Neural cell (in vitro differentiated cells): ENCODE data around the gene NEDD4L. TPM values are rescaled to one million over a fixed set of nuclear protein-coding genes. Genes with fewer than 3 reads are reported as not detected.

Experiments used
- H2AFZ ChIP-seq: fragments of 200-600, 300-800 bp; sonication (generic), shearing (Covaris generic); 2 replicates; pipeline ENCODE4 v1.6.0; 2014; ENCODE audit warnings: low read depth, mild to moderate bottlenecking, antibody characterized with exemption, low read length, moderate library complexity
- H3F3A ChIP-seq: fragments of 200-600 bp; shearing (Covaris generic); 2 replicates; pipeline ENCODE4 v1.6.1; 2016; ENCODE audit warnings: mild to moderate bottlenecking, moderate library complexity, mixed read lengths, antibody characterized with exemption, low read length; ENCODE audit not compliant: insufficient read depth, poor library complexity, severe bottlenecking
- H3K27ac ChIP-seq: fragments of 200-600, 300-800 bp; sonication (generic), shearing (Covaris generic); 2 replicates; pipeline ENCODE4 v1.5.1; 2014; ENCODE audit warnings: mild to moderate bottlenecking, low read length, moderate library complexity
- H3K27me3 ChIP-seq: fragments of 300-800, 200-600 bp; sonication (generic), shearing (Covaris generic); 2 replicates; pipeline ENCODE4 v1.6.0; 2014; ENCODE audit warnings: mild to moderate bottlenecking, low read depth, low read length, moderate library complexity; ENCODE audit not compliant: insufficient read depth
- H3K36me3 ChIP-seq: fragments of 300-800, 200-600 bp; sonication (generic), shearing (Covaris generic); 2 replicates; pipeline ENCODE4 v1.5.1; 2014; ENCODE audit warnings: mild to moderate bottlenecking, antibody characterized with exemption, low read length, moderate library complexity; ENCODE audit not compliant: insufficient read depth
- H3K4me2 ChIP-seq: fragments of 300-800, 200-600 bp; sonication (generic), shearing (Covaris generic); 2 replicates; pipeline ENCODE4 v1.6.0; 2014; ENCODE audit warnings: mild to moderate bottlenecking, low read length
- H3K4me3 ChIP-seq: fragments of 300-800, 200-600 bp; sonication (generic), shearing (Covaris generic); 2 replicates; pipeline ENCODE4 v1.5.1; 2014; ENCODE audit warnings: mild to moderate bottlenecking, low read length, moderate library complexity
- H3K79me2 ChIP-seq: fragments of 200-600 bp; shearing (Covaris generic); replicated peaks from 2 replicates; pipeline ENCODE4 v1.6.0; 2014; ENCODE audit warnings: mild to moderate bottlenecking, low read length, moderate library complexity; ENCODE audit not compliant: insufficient read depth
- H3K9ac ChIP-seq: fragments of 300-800, 200-600 bp; sonication (generic), shearing (Covaris generic); 2 replicates; pipeline ENCODE4 v1.6.1; 2016; ENCODE audit warnings: mild to moderate bottlenecking, low read length, mixed read lengths
- H3K9me2 ChIP-seq: fragments of 200-600 bp; shearing (Covaris generic); 2 replicates; pipeline ENCODE4 v1.6.1; 2016; ENCODE audit warnings: mild to moderate bottlenecking, low read length, mixed read lengths; ENCODE audit not compliant: insufficient read depth
- H3K9me3 ChIP-seq: fragments of 200-600, 300-800 bp; sonication (generic), shearing (Covaris generic); 2 replicates; pipeline ENCODE4 v1.6.1; 2016; ENCODE audit warnings: mild to moderate bottlenecking, mixed run types, low read length, moderate library complexity, mixed read lengths
- H4K20me1 ChIP-seq: fragments of 200-600 bp; shearing (Covaris generic); 2 replicates; pipeline ENCODE4 v1.6.1; 2016; ENCODE audit warnings: mild to moderate bottlenecking, mixed run types; ENCODE audit not compliant: insufficient read depth
- CTCF ChIP-seq: fragments of 450-650 bp; IDR thresholded peaks from 2 replicates; pipeline ENCODE4 v1.5.1; 2014; ENCODE audit warnings: antibody characterized with exemption, mild to moderate bottlenecking, moderate library complexity; ENCODE audit not compliant: poor library complexity, severe bottlenecking
- EP300 ChIP-seq: fragments of 450-650 bp; conservative IDR thresholded peaks from 2 replicates; pipeline ENCODE4 v1.6.1; 2014; ENCODE audit warnings: antibody characterized with exemption, mild to moderate bottlenecking, moderate library complexity; ENCODE audit not compliant: poor library complexity, severe bottlenecking
- EZH2 ChIP-seq: fragments of 200-600, 300-800 bp; shearing (Covaris generic), sonication (generic); IDR thresholded peaks from 2 replicates; pipeline ENCODE4 v1.6.1; 2014; ENCODE audit warnings: antibody characterized with exemption, low read length, borderline replicate concordance, mild to moderate bottlenecking; ENCODE audit not compliant: insufficient read depth, poor library complexity, severe bottlenecking
- MXI1 ChIP-seq: fragments of 450-650 bp; conservative IDR thresholded peaks from 2 replicates; pipeline ENCODE4 v1.6.1; 2014; ENCODE audit warnings: antibody characterized with exemption, mild to moderate bottlenecking; ENCODE audit not compliant: poor library complexity, severe bottlenecking
- POLR2AphosphoS5 ChIP-seq: IDR thresholded peaks from 2 replicates; pipeline ENCODE4 v1.6.1; 2012
- RAD21 ChIP-seq: fragments of 450-650 bp; conservative IDR thresholded peaks from 2 replicates; pipeline ENCODE4 v1.6.1; 2014; ENCODE audit warnings: antibody characterized with exemption, mild to moderate bottlenecking, moderate library complexity
- REST ChIP-seq: IDR thresholded peaks from 2 replicates; pipeline ENCODE4 v1.6.1; 2012; ENCODE audit warnings: borderline replicate concordance
- SMC3 ChIP-seq: fragments of 450-650 bp; conservative IDR thresholded peaks from 2 replicates; pipeline ENCODE4 v1.6.1; 2014; ENCODE audit warnings: antibody characterized with exemption, mild to moderate bottlenecking, moderate library complexity; ENCODE audit not compliant: poor library complexity
- TAF1 ChIP-seq: IDR thresholded peaks from 2 replicates; pipeline ENCODE4 v1.6.1; 2012; ENCODE audit warnings: low read depth
- polyA plus RNA-seq: library from polyadenylated mRNA; depleted of rRNA; stranded (reverse); fragments of >200 nt; gene quantifications from 2 replicates; pipeline ENCODE4 v1.2.3, GENCODE V29; 2014

NEDD4L gene
- polyA plus RNA-seq, 1 donor from 2014 or later: 97.9 TPM

DNA sequence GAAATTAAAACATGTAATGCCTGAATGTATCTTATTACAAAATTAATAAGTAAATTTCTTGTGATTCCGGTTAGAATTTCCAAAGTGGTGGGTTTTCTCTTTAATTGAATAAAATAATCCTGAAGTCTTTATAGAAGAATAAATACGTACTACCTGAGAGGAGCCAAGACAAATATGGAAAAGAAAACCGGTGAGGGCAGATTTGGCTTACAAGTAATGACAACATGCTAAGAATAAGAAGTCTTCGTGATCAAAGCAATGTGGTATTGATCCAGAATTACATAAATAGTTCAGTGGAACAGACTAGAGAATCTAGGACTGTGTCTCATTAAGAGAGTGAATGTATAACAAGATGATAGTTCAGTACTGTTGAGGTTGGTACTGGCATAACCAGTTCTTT is 167.5 kb downstream of the NEDD4L start:
- no peak overlapping the region for H3K27ac ChIP-seq
- H3K4me3 ChIP-seq: no peak overlapping the region
- peaks cover 14% of the 10 kb centered on the region for H3K79me2 ChIP-seq
- H3K9me2 ChIP-seq: no peaks in the 10 kb centered on the region
- no peak overlapping the region for H3K4me2 ChIP-seq
- no peaks in the 10 kb centered on the region for H3K9me3 ChIP-seq
- no peak overlapping the region for H3K9ac ChIP-seq
- H3K36me3 ChIP-seq: no peaks in the 10 kb centered on the region
- no peaks in the 10 kb centered on the region for H4K20me1 ChIP-seq
- TF ChIP-seq RAD21 (no peak), EP300 (no peak), SMC3 (no peak), EZH2 (no peak), POLR2AphosphoS5 (no peak), MXI1 (no peak), REST (no peak), CTCF (no peak), TAF1 (no peak)
- no peaks in the 10 kb centered on the region for H3K27me3 ChIP-seq
- H2AFZ ChIP-seq: no peak overlapping the region
- no peaks in the 10 kb centered on the region for H3F3A ChIP-seq

DNA sequence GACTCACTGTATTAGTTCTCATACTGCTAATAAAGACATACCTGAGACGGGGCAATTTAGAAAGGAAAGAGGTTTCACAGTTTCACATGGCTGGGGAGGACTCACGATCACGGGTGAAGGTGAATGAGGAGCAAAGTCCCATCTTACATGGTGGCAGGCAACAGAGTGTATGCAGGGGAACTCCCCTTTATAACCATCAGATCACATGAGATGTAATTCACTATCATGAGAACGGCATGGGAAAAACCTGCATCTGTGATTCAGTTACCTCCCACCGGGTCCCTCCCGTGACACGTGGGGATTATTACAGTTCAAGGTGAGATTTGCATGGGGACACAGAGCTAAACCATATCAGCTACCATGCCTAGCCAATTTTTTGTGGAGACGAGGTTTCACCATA is 168.2 kb downstream of the NEDD4L start:
- H3K79me2 ChIP-seq: peaks cover 15% of the 10 kb centered on the region
- no peak overlapping the region for H3K4me3 ChIP-seq
- H3K9me2 ChIP-seq: no peaks in the 10 kb centered on the region

DNA sequence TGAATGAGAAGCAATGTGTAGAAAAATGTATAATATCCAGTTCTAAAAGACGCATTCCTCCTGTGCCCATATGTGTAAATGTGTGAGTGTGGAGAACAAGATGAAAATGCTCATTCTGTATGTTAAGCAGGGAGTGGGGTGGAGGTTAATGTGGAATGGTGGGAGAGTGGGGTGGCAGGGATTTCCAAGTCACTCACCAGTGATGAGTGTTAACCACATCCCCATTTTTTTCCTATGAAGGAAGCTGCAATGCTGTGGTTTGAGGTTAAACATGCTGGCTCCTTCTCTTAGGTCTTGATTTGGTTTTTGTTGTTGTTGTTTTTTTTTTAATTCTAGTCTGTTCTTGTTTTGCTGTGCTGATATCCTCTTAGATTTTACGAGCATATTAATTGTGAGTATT is 169.4 kb downstream of the NEDD4L start:
- no peak overlapping the region for H3K27ac ChIP-seq
- no peaks in the 10 kb centered on the region for H4K20me1 ChIP-seq
- H3K36me3 ChIP-seq: no peaks in the 10 kb centered on the region
- no peaks in the 10 kb centered on the region for H3K9me2 ChIP-seq
- no peaks in the 10 kb centered on the region for H3F3A ChIP-seq
- TF ChIP-seq MXI1: no peak
- TF ChIP-seq POLR2AphosphoS5: no peak
- TF ChIP-seq RAD21: no peak
- no peak for TF ChIP-seq TAF1
- H3K9ac ChIP-seq: no peak overlapping the region
- H3K27me3 ChIP-seq: no peaks in the 10 kb centered on the region
- no peak overlapping the region for H3K4me3 ChIP-seq
- no peaks in the 10 kb centered on the region for H3K9me3 ChIP-seq
- no peak overlapping the region for H3K4me2 ChIP-seq
- no peak overlapping the region for H2AFZ ChIP-seq
- H3K79me2 ChIP-seq: peaks cover 26% of the 10 kb centered on the region

More for the DNA sequence above, 168.2 kb downstream of the NEDD4L start:
- Histone ChIP-seq H2AFZ (no peak overlapping the region), H3K36me3 (no peaks in the 10 kb centered on the region), H3K27me3 (no peaks in the 10 kb centered on the region), H3F3A (no peaks in the 10 kb centered on the region), H3K27ac (no peak overlapping the region), H3K9me3 (no peaks in the 10 kb centered on the region), H4K20me1 (no peaks in the 10 kb centered on the region), H3K9ac (no peak overlapping the region), H3K4me2 (no peak overlapping the region)
- TF ChIP-seq EZH2: no peak
